Endothelial cell of umbilical vein (primary cell): ENCODE data around the gene SAMD7. TPM values are rescaled to one million over a fixed set of nuclear protein-coding genes. Genes with fewer than 3 reads are reported as not detected.

Experiments
- BruUV-seq: library from RNA; stranded (reverse); fragments of 400-500 nt; replicated peaks from 2 replicates; lab custom pipeline; 2021; lab: Mats Ljungman, UMichigan
- CTCF ChIA-PET: fragments of 300-600, 350-600 bp; sonication (Branson Sonifier 250); formaldehyde crosslinking; loops from one replicate; lab custom pipeline; 2021; ENCODE audit warnings: antibody characterized with exemption, inconsistent platforms; lab: Charles Lee
- POLR2A ChIA-PET: fragments of 300-600, 350-600 bp; sonication (Branson Sonifier 250); formaldehyde crosslinking; loops from one replicate; lab custom pipeline; 2021; ENCODE audit warnings: antibody characterized with exemption, inconsistent platforms; lab: Charles Lee
- DNase-seq: peaks from one replicate; pipeline ENCODE4 v3.0.0-alpha.2; 2011; ENCODE audit warnings: low read depth, low spot score
- FAIRE-seq: peaks from 2 replicates; lab custom pipeline; 2011; peaks lifted over from hg19 to GRCh38; lab: Jason Lieb, UNC
- H2AFZ ChIP-seq: 2 replicates; pipeline ENCODE4 v1.6.0; 2012; ENCODE audit warnings: low read depth, low read length, control low read depth, inconsistent platforms
- H3K27ac ChIP-seq: 2 replicates; pipeline ENCODE4 v1.5.1; 2011; ENCODE audit warnings: low read depth, mild to moderate bottlenecking, control low read depth, low read length, moderate library complexity; ENCODE audit not compliant: insufficient read depth
- H3K27me3 ChIP-seq, 2 experiments: 2 replicates each; pipeline versions ENCODE4 v1.6.0 to v1.6.1; 2011; ENCODE audit warnings: low read length in 2 of 2, mixed read lengths in 1 of 2; ENCODE audit not compliant: control insufficient read depth in 2 of 2, insufficient read depth in 2 of 2
- H3K36me3 ChIP-seq, 2 experiments: 2 replicates in 1 of 2; 3 replicates in 1 of 2; pipeline ENCODE4 v1.5.1; 2011; ENCODE audit warnings: low read length in 2 of 2, mild to moderate bottlenecking in 1 of 2, moderate library complexity in 1 of 2; ENCODE audit not compliant: control insufficient read depth in 2 of 2, insufficient read depth in 2 of 2; ENCODE audit errors: extremely low read depth in 1 of 2
- H3K4me1 ChIP-seq: 3 replicates; pipeline ENCODE4 v1.5.1; 2011; ENCODE audit warnings: mild to moderate bottlenecking, low read length; ENCODE audit not compliant: control insufficient read depth, insufficient read depth; ENCODE audit errors: extremely low read depth
- H3K4me2 ChIP-seq: 2 replicates; pipeline ENCODE4 v1.6.1; 2011; ENCODE audit warnings: low read length, control low read depth, mixed read lengths; ENCODE audit not compliant: insufficient read depth
- H3K4me3 ChIP-seq, 3 experiments: fragments of 200-600 bp in 1 of 3; sonication (generic), shearing (Covaris generic) in 1 of 3; replicated peaks in 1 of 3; 2 replicates each; pipeline ENCODE4 v1.5.1; 2011 to 2016; ENCODE audit warnings: control low read depth in 3 of 3, low read length in 3 of 3, mild to moderate bottlenecking in 2 of 3, inconsistent platforms in 1 of 3, low read depth in 1 of 3, moderate library complexity in 1 of 3; ENCODE audit not compliant: insufficient read depth in 1 of 3
- H3K79me2 ChIP-seq: 2 replicates; pipeline ENCODE4 v1.6.0; 2012; ENCODE audit warnings: low read length, inconsistent platforms; ENCODE audit not compliant: control insufficient read depth, insufficient read depth
- H3K9ac ChIP-seq: replicated peaks from 2 replicates; pipeline ENCODE3; 2011; ENCODE audit warnings: low read length, control low read depth; ENCODE audit not compliant: insufficient read depth; ENCODE audit errors: extremely low read depth
- H3K9me1 ChIP-seq: replicated peaks from 3 replicates; pipeline ENCODE4 v1.6.0; 2011; ENCODE audit warnings: mild to moderate bottlenecking, low read length; ENCODE audit not compliant: control insufficient read depth, insufficient read depth; ENCODE audit errors: extremely low read depth
- H3K9me3 ChIP-seq: replicated peaks from 2 replicates; pipeline ENCODE4 v1.5.1; 2012; ENCODE audit warnings: low read length, inconsistent platforms; ENCODE audit not compliant: control insufficient read depth, insufficient read depth
- H4K20me1 ChIP-seq: replicated peaks from 2 replicates; pipeline ENCODE3; 2011; ENCODE audit warnings: mild to moderate bottlenecking, low read length; ENCODE audit not compliant: control insufficient read depth, insufficient read depth; ENCODE audit errors: extremely low read depth
- EZH2 ChIP-seq: IDR thresholded peaks from 2 replicates; pipeline ENCODE4 v1.6.1; 2012; ENCODE audit warnings: borderline replicate concordance, low read depth, mild to moderate bottlenecking, moderate library complexity, low read length, inconsistent platforms; ENCODE audit not compliant: severe bottlenecking
- FOS ChIP-seq: IDR thresholded peaks from 2 replicates; pipeline ENCODE4 v1.6.1; 2011; ENCODE audit warnings: mild to moderate bottlenecking, low read length, moderate library complexity, borderline replicate concordance; ENCODE audit not compliant: insufficient read depth
- GATA2 ChIP-seq: IDR thresholded peaks from 2 replicates; pipeline ENCODE4 v1.7.0; 2011; ENCODE audit warnings: low read depth, mild to moderate bottlenecking, moderate library complexity, mixed read lengths, low read length; ENCODE audit not compliant: insufficient read length, insufficient read depth
- JUN ChIP-seq: IDR thresholded peaks from 2 replicates; pipeline ENCODE4 v1.6.1; 2011; ENCODE audit warnings: borderline replicate concordance, low read depth; ENCODE audit not compliant: insufficient read length, insufficient read depth
- MAX ChIP-seq: IDR thresholded peaks from 2 replicates; pipeline ENCODE4 v1.6.1; 2011; ENCODE audit not compliant: insufficient read depth, insufficient read length
- MYC ChIP-seq: IDR thresholded peaks from one replicate; pipeline ENCODE4 v1.6.1; 2011; ENCODE audit warnings: mild to moderate bottlenecking, low read depth, low read length
- POLR2A ChIP-seq: IDR thresholded peaks from 2 replicates; pipeline ENCODE4 v1.6.1; 2012; ENCODE audit warnings: low read depth, mild to moderate bottlenecking, control low read depth, low read length
- POLR2AphosphoS5 ChIP-seq: IDR thresholded peaks from 2 replicates; pipeline ENCODE4 v1.6.1; 2012; ENCODE audit warnings: low read depth, mild to moderate bottlenecking, control low read depth, low read length, moderate library complexity; ENCODE audit not compliant: insufficient read depth
- dilution Hi-C: fragments of 300-500 bp; cut with MboI; formaldehyde crosslinking; loops from one replicate; pipeline ENCODE4 v1.15.0; 2019; ENCODE audit warnings: low sequenced_read_pairs; ENCODE audit not compliant: extremely low pct_ligation_motif_present
- intact Hi-C: fragments of 100-400 bp; cut with micrococcal nuclease; formaldehyde crosslinking; loops from one replicate; pipeline ENCODE4 v1.10.0; 2022
- polyA plus RNA-seq, 4 experiments: library from polyadenylated mRNA; depleted of rRNA in 3 of 4; stranded (reverse) in 3 of 4; unstranded in 1 of 4; fragments of >200 nt; gene quantifications; 2 replicates each; pipeline versions ENCODE4 v1.2.1 to v1.2.3, GENCODE V29; 2011 to 2012; ENCODE audit warnings: missing spikeins in 1 of 4
- total RNA-seq: library from RNA; stranded (reverse); gene quantifications from 2 replicates; pipeline ENCODE4 v1.2.3, GENCODE V29; 2021
- TF ChIP-seq, protein P1 (sequence below), 2 donors: IDR thresholded peaks; 1 replicate in 1 of 2; 2 replicates in 1 of 2; pipeline ENCODE4 v1.5.1; 2011; ENCODE audit warnings: low read length in 2 of 2, mild to moderate bottlenecking in 2 of 2, moderate library complexity in 2 of 2, control low read depth in 1 of 2, inconsistent platforms in 1 of 2, low read depth in 1 of 2; ENCODE audit not compliant: insufficient read depth in 1 of 2; ENCODE audit errors: extremely low read depth in 1 of 2

The SAMD7 gene
- total and polyA plus RNA-seq, 2 donors (not counting 3 experiments of a cell fraction or from before 2014, with no cell fraction given): not detected

GRCh38 chr3:169880576-169881250, 30.7 kb upstream of the SAMD7 start:
- Histone ChIP-seq H3K4me3 (no peak overlapping the region), H3K79me2 (no peaks in the 10 kb centered on the region), H3K36me3 (no peaks in the 10 kb centered on the region), H3K4me2 (no peak overlapping the region), H3K9me1 (no peaks in the 10 kb centered on the region), H3K27me3 (peaks cover 0 to 6% of the 10 kb centered on the region in 2 experiments), H4K20me1 (no peaks in the 10 kb centered on the region), H3K4me1 (no peaks in the 10 kb centered on the region), H3K9me3 (no peaks in the 10 kb centered on the region), H3K27ac (no peak overlapping the region), H2AFZ (no peak overlapping the region), H3K9ac (no peak overlapping the region)
- CTCF ChIA-PET: interaction anchor here (1.0 to 1.9 kb wide), 3 partner anchors 10 to 30 kb away, joined by 3 to 5 read pairs (median 3); partner anchors contain the start of gene SAMD7
- FAIRE-seq (no peak), DNase-seq (no peak)
- dilution Hi-C loops: no loop called here
- BruUV-seq: no TSS peak
- no peak for TF ChIP-seq JUN
- no peak for TF ChIP-seq MYC
- TF ChIP-seq POLR2A: no peak
- TF ChIP-seq GATA2: no peak
- no peak for TF ChIP-seq EZH2
- no peak for TF ChIP-seq POLR2AphosphoS5
- TF ChIP-seq FOS: no peak
- POLR2A ChIA-PET: no interaction called here
- intact Hi-C loops: no loop called here

- intact Hi-C loops: no loop called here
These were observed 24.7 kb upstream of the SAMD7 start for GRCh38 chr3:169886671-169887070.

More at GRCh38 chr3:169886671-169887070, 24.7 kb upstream of the SAMD7 start:
- Histone ChIP-seq H3K27me3 (peaks cover 2 to 3% of the 10 kb centered on the region in 2 experiments), H3K27ac (no peak overlapping the region), H4K20me1 (no peaks in the 10 kb centered on the region), H3K4me2 (no peak overlapping the region), H3K79me2 (no peaks in the 10 kb centered on the region), H3K4me3 (no peak overlapping the region), H3K9ac (no peak overlapping the region), H3K36me3 (no peaks in the 10 kb centered on the region), H2AFZ (no peak overlapping the region), H3K9me3 (no peaks in the 10 kb centered on the region), H3K9me1 (no peaks in the 10 kb centered on the region), H3K4me1 (no peaks in the 10 kb centered on the region)
- TF ChIP-seq GATA2 (no peak), POLR2A (no peak), FOS (no peak), EZH2 (no peak), JUN (no peak), MYC (no peak), MAX (no peak), POLR2AphosphoS5 (no peak)
- TF ChIP-seq, protein P1, sequence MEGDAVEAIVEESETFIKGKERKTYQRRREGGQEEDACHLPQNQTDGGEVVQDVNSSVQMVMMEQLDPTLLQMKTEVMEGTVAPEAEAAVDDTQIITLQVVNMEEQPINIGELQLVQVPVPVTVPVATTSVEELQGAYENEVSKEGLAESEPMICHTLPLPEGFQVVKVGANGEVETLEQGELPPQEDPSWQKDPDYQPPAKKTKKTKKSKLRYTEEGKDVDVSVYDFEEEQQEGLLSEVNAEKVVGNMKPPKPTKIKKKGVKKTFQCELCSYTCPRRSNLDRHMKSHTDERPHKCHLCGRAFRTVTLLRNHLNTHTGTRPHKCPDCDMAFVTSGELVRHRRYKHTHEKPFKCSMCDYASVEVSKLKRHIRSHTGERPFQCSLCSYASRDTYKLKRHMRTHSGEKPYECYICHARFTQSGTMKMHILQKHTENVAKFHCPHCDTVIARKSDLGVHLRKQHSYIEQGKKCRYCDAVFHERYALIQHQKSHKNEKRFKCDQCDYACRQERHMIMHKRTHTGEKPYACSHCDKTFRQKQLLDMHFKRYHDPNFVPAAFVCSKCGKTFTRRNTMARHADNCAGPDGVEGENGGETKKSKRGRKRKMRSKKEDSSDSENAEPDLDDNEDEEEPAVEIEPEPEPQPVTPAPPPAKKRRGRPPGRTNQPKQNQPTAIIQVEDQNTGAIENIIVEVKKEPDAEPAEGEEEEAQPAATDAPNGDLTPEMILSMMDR (IDR thresholded peaks at IDR 0.05; ENCODE audit: extremely low read depth in 1 of 2, insufficient read depth in 1 of 2, low read depth in 1 of 2, low read length in 2 of 2): no peak
- POLR2A ChIA-PET: no interaction called here
- BruUV-seq: no TSS peak
- no peak for FAIRE-seq
- no peak for DNase-seq
- CTCF ChIA-PET: interaction anchor here (1.1 kb wide), 1 partner anchor 9 kb away, joined by 3 read pairs; no protein-coding TSS in a partner anchor
- dilution Hi-C loops: no loop called here
